ENCODE results near the gene RASA3.

DNA sequence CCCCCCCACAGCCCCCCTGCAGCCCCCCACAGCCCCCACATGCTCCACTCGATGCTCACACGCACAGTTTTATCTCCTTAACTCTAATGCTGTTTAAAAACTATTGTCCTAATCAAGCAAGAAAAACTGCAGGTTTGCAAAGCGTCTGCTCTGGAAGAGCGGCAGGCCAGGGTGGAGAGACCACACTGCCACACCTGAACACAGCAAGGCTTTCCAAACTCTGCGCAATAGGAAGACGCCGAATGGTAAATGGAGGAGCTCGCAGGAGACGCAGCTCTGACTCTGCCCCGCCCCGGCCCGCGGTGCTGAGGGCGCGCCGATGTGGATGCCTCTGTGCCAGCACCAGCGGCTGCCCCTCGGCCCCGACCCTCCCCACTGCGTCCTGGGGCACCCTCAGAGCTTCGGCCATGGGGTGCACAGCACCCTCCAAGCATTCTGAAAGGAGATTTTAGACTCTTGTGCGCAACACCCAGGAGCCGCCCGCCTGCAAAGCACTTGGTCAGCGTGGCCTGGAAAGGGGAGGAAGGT, 32.4 kb downstream of the RASA3 start:
- TF ChIP-seq GATA2 (IDR thresholded peaks at IDR 0.05; ENCODE audit: low read depth, low read length): no peak
- TF ChIP-seq GATA3 (IDR thresholded peaks at IDR 0.05; ENCODE audit: low read depth, low read length): no peak
